GM12878 (cell line): Measurements from ENCODE around the gene GET3. TPM values are rescaled to one million over a fixed set of nuclear protein-coding genes. Genes with fewer than 3 reads are reported as not detected.
A peak's percentile ranks its signal among the peaks of the same experiment; 100 is the strongest.

ENCODE experiments used
- E4F1 ChIP-seq: fragments of 450-650 bp; IDR thresholded peaks from 2 replicates; pipeline ENCODE4 v1.6.1; 2018; ENCODE audit warnings: borderline replicate concordance, mild to moderate bottlenecking; ENCODE audit not compliant: partially characterized antibody
- EED ChIP-seq: sonication (generic); IDR thresholded peaks from 2 replicates; pipeline ENCODE4 v1.6.1; 2016; ENCODE audit warnings: antibody characterized with exemption, low read depth
- MEF2B ChIP-seq: fragments of 450-650 bp; IDR thresholded peaks from 2 replicates; pipeline ENCODE4 v1.6.1; 2018; ENCODE audit warnings: mild to moderate bottlenecking, moderate library complexity; ENCODE audit not compliant: partially characterized antibody, poor library complexity, severe bottlenecking
- ZNF687 ChIP-seq: fragments of 450-650 bp; IDR thresholded peaks from 2 replicates; pipeline ENCODE4 v1.6.1; 2017; ENCODE audit warnings: mild to moderate bottlenecking, moderate library complexity
- polyA plus RNA-seq, 11 experiments: library from polyadenylated mRNA; depleted of rRNA in 4 of 11; unstranded in 6 of 11; stranded (reverse) in 5 of 11; fragments of >200 nt; fragmentation: Nextera tagmentation in 4 of 11; fragmentation: Illumina TruSeq in 1 of 11; extraction: Ambion mirVana in 4 of 11; extraction: Trizol in 1 of 11; gene quantifications; 1 replicate in 1 of 11; 2 replicates in 10 of 11; pipeline versions ENCODE4 v1.2.1 to v1.2.3, GENCODE V29; 2011 to 2016; ENCODE audit warnings: inconsistent platforms in 2 of 11, missing spikeins in 2 of 11, low read depth in 1 of 11
- total RNA-seq, 4 experiments: library from RNA; depleted of rRNA in 3 of 4; stranded (reverse); fragments of >200 nt in 3 of 4; fragmentation: Illumina TruSeq in 1 of 4; extraction: Trizol in 1 of 4; gene quantifications; 2 replicates each; pipeline versions ENCODE4 v1.2.1 to v1.2.3, GENCODE V29; 2013 to 2021

GET3 gene
- total and polyA plus RNA-seq, 10 of the 15 experiments (the other 5 are each of a cell fraction or from before 2014, with no cell fraction given) = 14.5 to 144 (median 97.2) TPM

DNA sequence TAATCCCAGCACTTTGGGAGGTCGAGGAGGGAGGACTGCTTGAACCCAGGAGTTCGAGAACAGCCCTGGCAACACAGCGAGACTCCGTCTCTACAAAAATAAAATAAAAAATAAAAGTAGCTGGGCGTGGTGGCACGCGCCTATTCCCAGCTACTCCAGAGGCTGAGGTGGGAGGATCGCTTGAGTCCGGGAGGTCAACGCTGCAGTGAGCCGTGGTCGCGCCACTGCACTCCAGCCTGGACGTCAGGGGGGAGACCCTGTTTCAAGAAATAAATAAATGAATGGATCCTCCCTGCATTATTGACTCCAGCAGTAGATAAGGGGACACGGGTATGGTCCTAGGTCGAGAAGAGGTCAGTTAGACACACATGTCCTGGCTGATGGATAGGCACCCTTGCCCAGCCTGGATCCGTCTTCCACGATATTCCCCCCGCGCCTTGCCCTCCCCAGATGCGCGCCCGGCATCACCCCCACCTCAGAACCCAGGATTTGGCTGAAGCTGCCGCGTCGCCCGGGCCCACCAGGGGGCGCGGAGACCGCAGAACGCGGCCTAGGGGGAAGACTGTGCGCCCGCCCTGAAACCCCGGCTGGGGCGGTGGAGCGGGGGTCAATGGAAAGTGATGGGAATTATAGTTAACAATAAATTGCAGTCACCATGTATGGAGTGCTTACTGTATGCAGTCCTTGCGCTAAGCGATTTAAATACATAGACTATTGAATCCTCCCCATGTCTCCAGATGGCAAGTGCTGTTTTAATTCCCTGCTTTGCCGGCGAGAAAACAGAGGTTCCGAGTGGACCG is 40.1 kb downstream of the GET3 start (continued):
- TF ChIP-seq ZNF687 = 0 out of 2 replicates have a peak, but pooled peaks have one; percentile 14
- TF ChIP-seq EED = peak; percentile 83
- TF ChIP-seq MEF2B = peak; percentile 50
- no peak for TF ChIP-seq E4F1
